AG09319 (cell line): ENCODE results near the gene ANKRD62.

Source experiments
- DNase-seq: peaks from one replicate; pipeline ENCODE4 v3.0.0-alpha.2; 2010; ENCODE audit warnings: low read depth; ENCODE audit errors: extremely low read depth
- CTCF ChIP-seq: IDR thresholded peaks from 2 replicates; pipeline ENCODE4 v1.5.1; 2011; ENCODE audit warnings: low read depth, mild to moderate bottlenecking, inconsistent platforms, low read length, moderate library complexity

Gene ANKRD62

GRCh38 chr18:12049978-12050811 lies 43.4 kb upstream of the ANKRD62 start:
- no peak for DNase-seq
- no peak for TF ChIP-seq CTCF

GRCh38 chr18:12052866-12053265 lies 40.8 kb upstream of the ANKRD62 start:
- TF ChIP-seq CTCF: no peak
- no peak for DNase-seq

- no peak for TF ChIP-seq CTCF
- DNase-seq: no peak
These were observed 40.4 kb upstream of the ANKRD62 start for GRCh38 chr18:12053289-12053688.

- no peak for TF ChIP-seq CTCF
These were observed 37.4 kb upstream of the ANKRD62 start for GRCh38 chr18:12056034-12056883.

GRCh38 chr18:12056884-12057402 lies 36.7 kb upstream of the ANKRD62 start:
- no peak for DNase-seq
- TF ChIP-seq CTCF: no peak

More at GRCh38 chr18:12056034-12056883, 37.4 kb upstream of the ANKRD62 start:
- DNase-seq: no peak

GRCh38 chr18:12057419-12058039 lies 36.1 kb upstream of the ANKRD62 start:
- no peak for TF ChIP-seq CTCF
- DNase-seq: no peak
